ENCODE results near the gene NOTCH2.
"Not testable (repeated sequence)": the region's sequence is repeated elsewhere in the genome, so short reads cannot be mapped to it uniquely, and the experiment has no call there.

Gene NOTCH2

DNA sequence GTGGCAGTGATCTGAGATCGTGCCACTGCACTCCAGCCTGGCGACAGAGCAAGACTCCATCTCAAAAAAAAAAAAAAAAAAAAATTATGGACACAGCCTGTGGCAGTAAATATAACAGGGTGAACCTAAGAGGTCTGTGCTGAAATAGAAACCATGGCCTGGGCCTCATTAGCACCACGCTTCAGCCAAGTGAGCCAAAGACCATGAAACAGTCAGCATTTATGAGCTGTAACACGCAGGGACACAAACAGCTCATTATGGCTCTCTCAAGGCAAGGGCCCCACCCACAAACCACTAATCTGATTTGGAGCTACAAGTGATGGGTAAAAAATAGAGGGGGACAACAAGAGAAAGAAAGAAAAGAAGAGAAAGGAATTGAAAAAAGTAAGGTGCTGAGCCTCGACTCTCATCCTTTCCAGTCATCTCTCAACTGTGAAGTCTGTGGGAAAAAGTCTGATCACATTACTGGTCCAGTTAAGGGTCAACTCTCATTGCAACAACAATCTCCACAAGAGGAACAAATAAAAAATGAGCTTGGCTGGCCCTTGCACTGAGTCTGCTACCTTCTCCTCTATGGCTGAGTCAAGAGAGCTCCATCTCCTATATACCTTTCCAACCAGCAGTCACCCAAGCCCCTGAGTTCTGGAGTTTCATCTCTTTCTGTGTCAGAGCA is 93.7 kb downstream of the NOTCH2 start:
- in situ Hi-C loops (cut with HindIII; ENCODE audit: low sequenced_read_pairs) = not testable (repeated sequence)

DNA sequence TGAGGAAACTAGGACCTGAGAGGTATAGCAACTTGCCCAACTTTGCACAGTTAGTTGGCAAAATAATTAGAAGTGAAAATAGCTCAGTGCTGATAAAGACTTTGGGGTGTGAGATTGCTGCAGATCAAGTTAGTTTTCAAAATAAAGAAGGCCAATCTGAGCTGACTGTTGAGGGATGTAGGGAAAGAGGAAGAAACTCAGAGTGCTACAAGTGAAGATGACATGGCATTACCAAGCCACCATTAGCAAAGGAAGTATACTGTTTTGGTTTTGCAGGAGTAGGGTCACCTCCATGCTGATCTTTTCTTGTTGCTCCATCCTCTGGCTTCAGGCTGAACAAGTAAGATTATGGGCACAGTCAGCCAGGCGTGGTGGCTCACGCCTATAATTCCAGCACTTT is 94.5 kb downstream of the NOTCH2 start:
- in situ Hi-C loops (cut with HindIII; ENCODE audit: low sequenced_read_pairs) = no loop called here

DNA sequence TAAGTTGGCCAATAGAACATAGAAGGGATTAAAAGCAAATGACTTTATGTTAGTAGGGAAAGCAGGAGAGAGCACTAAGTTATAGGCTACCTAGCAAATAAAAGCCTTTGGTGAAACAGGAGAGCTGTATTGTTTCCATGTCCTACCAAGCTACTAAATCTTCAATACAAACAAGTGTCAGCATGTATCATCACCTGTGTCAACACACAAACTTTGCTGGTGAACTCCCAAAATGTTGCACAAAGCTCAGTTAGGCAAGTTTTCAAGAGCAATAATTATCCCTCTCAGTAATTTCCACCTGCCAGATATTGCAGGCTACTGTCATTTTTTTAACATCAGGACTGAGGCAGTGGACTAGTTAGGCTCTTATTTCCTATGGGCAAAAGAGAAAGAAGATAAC is 95.4 kb downstream of the NOTCH2 start:
- in situ Hi-C loops (cut with HindIII; ENCODE audit: low sequenced_read_pairs) = no loop called here

DNA sequence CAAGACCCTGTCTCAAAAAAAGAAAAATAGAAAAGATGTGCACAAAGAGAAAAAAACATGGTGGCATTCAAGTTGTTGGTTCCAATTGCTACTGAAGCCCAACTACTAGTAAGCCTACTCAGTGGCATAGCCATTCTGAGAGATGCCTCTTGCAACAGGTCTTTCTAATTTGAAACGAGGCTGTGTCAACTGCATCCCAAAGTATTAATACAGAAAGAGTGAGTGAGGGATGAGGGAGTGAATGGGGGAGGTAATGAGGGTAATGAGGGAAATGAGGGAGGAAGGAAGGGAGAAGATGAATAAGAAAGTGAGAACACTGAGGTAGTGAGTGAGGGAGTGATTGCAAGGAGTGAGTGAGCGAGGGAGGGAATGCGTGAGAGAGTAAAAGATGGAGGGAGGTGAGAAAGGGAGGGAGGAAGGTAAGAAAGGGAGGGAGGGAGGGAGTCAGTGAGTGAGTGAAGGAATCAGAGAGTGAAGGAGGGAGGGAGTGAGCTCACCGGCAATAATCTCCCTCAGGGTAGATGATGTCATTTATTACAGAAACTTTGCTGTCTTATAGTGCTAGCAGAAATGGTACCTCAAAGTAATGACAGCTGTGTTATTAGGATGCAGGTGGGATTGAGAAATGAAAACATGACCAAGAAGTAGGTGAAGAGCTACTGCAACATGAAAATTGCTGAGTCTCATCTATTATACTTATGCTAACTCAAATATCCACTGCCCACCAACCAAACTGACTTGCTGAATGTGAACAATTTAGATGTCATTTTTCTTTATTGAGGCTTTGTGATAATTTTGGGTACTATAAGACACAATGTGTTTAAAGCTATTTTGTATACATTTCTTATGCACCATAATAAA is 97.5 kb downstream of the NOTCH2 start:
- in situ Hi-C loops (cut with HindIII; ENCODE audit: low sequenced_read_pairs) = no loop called here

DNA sequence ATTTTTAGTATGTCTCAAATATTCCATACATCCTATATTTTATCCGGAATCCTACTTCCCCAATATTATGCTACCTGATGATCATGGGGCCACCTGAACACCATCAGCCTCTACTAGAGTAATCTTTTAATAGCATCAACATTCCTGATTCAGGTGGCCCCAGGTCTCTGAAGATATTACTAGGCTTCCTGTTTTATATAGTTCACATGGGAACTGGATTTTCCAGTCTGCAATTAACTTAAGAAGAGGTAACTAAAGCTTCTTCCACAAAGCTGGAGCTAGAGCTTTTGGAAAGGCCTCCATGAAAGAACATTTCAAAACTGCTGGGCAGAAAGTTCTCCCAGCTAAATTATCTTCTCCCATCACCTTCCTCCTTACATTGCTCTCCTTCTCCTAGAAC is 100.9 kb downstream of the NOTCH2 start:
- in situ Hi-C loops (cut with HindIII; ENCODE audit: low sequenced_read_pairs) = no loop called here

DNA sequence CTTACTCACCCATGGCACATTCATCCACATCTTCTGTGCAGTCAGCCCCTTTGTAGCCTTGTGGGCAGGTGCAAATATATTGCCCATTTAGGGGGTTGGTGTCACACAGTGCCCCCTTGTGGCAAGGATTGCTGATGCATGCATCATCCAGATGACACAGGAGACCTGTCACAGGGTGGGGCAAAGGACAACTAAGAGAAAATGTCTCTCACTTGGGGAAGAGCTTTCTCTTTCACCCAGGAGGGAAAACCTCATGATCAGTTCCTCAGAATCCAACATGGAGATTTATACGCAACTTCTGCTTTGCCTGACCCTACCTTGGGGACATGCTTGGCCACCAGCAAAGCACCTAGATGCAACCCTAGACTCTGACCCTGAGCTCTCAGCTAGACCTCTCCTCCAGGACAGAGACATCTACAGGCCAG is 101.4 kb downstream of the NOTCH2 start:
- in situ Hi-C loops (cut with HindIII; ENCODE audit: low sequenced_read_pairs) = no loop called here

DNA sequence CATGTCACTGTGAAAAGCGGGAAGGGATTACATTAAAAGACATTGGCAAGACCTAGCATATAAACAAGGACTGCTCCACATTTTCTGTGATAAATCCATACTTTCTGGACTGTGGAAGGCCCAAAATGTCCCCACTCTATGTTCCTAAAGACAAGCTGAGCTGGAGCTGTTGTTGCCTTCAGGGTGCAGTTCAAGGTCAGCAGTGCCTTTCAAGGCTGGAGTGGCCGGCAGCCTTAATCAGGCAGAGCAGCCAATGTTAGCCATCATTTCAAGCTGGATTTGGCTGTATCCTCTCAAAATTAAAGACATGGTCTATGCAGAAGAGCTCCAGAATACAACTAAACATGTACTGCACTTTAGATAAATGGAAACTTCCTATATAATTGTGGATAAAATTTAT is 102.8 kb downstream of the NOTCH2 start:
- in situ Hi-C loops (cut with HindIII; ENCODE audit: low sequenced_read_pairs) = no loop called here

DNA sequence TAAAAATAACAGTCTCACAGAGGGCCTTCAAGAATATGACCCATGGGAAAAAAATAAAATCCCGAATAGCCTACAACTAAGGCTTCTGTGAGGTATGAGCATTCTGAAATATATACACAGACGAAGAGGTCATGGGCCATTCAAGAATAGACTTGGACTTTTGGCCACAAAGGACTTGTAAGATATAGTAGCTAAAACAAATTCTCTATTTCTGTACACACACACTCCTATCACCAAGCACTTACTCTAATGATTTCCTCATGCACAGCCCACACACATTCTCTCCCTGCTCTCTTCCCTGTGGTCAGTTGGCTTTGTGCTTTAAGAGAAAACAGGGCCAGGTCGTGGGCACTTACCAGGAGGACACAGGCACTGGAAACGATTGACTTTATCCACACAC is 103.4 kb downstream of the NOTCH2 start:
- in situ Hi-C loops (cut with HindIII; ENCODE audit: low sequenced_read_pairs) = no loop called here

DNA sequence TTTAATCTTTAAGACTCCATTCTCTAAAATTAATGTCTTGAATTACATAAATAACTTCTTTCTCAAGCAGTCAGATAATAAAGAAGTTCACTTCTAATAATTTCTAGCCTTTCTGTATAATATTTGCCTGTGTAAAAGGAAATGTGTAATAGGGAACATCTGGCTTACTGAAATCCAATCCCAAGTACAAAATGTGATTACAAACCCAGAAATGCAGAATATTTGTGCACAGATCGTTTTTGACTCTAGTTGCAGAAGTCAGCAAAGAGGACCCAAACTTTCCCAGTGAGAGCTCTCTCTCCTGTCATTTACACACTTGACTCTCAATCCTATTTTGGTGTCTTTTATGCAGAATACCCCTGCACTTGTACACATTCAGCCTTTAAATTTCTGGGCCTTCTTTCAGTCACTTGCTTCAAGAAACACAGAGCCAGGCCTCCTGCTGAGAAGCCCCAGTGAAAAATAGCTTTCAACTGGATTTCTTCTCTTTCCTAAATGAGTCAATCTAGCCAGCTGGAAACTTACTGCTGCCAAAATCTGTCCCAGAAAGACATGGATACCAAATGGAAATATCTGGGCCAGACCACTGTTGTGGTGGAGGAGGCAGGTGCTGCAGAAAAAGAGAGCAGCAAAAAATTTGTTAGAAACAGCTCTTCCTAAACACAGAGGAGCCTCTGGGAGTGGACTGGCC is 104.6 kb downstream of the NOTCH2 start:
- in situ Hi-C loops (cut with HindIII; ENCODE audit: low sequenced_read_pairs) = no loop called here

DNA sequence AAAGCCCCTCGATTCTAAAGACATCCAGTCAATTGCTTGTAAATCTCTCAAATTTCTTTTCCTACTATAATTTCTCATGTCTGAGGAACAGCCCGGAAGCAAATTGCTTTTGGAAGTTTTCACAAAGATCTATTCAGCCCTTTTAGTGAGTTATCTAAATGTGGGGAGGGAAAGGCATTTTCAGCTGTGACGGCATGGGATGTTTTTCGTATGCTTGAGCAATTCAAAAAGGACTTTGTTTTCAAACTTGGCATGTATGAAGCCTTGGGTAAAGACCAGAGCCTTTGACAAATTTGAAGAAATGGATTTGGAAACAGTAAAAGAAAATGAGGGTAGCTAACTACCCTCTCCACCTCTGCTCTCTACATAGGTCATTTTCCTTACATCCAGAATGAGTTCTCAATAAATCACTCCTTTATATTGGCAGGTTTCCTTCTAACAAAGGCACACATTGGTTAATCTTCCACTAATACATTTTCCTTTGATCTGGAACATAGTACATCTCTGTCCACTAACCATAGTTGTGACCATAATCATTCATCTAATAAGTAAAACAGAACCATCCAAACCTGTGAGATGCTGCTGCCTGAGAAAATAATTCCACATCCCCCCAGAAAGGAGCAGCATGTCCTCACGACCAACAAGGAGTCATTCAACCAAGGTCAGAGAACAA is 107.0 kb downstream of the NOTCH2 start:
- in situ Hi-C loops (cut with HindIII; ENCODE audit: low sequenced_read_pairs) = no loop called here

DNA sequence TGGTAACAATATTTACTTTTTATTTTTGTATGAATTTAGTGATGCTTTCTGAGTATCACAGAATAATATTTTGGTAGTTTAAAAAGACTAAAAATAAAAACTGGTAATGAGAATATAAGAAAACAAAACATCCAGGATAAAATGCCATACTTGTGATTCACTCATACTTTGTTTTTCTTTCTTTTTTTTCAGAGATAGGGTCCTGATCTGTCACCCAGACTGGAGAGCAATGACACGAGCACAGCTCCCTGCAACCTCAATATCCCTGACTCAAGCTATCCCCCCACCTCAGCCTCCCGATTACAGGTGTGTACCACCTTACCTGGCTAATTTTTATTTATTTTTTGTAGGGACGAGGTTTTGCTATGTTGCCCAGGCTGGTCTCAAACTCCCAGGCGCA is 109.0 kb downstream of the NOTCH2 start:
- in situ Hi-C loops (cut with HindIII; ENCODE audit: low sequenced_read_pairs) = no loop called here

DNA sequence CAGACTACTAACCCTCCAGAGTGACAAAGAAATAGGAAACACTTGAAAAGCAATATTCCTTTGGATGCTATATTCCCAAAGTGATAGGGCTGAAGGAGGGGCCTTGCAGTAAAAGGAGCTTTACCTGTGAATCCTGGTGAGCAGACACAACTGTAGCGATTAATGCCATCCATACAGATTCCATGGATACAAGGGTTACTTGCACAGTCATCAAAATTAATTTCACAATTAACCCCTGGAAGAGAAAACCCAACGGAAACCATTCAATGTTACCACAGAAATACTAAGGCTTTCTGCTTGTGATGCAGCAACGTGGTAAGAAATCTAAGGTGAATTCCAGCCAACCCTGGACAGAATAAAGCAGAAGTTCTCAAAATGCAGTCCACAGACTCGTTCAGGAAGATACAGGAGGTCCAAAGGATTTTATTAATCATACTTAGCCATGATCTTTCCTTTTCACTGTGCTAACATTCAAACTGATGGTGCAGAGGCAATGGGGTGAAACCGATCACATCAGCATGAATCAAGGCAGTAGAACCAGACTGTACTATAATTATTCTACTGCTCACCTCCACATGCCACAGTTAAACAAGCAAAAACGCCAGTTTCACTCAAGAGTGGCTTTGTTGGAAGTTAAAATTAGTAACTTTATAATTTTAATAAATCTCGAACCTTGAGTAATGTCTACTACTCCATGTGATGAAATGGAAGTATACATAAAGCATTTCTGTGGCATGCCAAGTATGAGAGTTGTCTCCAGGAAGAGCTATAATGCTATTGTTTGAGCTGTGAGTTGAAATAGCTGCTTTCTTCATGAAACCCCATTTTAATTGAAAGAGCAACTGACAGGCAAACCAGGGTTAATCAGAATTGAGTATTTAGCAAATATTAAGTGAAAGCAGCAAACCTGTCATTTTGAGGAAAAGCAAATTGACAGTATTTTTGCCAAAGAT is 109.9 kb downstream of the NOTCH2 start:
- in situ Hi-C loops (cut with HindIII; ENCODE audit: low sequenced_read_pairs) = no loop called here

DNA sequence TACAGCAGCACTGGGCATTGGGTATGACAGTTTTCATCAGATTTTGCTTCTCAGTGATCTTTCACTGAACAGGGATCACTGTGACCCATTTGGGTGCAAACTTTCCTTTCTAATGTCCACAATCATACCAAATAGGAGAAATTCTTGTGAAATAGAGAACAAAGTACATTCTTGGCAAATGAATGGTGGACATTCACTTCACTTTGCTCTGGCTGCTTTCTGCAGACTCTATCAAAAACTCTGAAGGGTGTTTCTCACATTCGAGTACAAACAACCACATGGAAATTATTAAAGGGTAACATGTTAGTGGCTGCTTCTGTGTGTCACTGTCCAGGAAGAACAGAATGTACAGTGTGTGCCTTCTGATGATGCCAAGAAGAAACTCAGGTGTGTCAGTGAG is 111.2 kb downstream of the NOTCH2 start:
- in situ Hi-C loops (cut with HindIII; ENCODE audit: low sequenced_read_pairs) = no loop called here

DNA sequence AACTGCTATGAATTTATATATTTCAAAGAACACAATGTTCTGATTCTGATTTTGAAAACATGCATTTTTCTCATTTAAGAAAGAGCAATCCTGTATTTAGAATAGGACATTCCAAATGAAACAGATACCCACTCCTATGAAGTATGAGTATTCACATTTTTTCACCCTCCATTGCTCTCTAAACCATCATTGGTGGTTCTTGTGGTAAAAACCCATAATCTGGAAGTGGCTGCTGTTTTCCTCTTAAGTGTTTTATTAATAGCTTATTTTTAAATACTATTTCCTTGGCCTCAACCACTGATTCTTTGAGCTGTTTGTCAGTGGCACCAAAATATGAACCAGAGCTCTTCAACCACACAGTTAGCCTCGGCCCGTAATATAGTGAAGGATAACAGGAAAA is 113.2 kb downstream of the NOTCH2 start:
- in situ Hi-C loops (cut with HindIII; ENCODE audit: low sequenced_read_pairs) = no loop called here

DNA sequence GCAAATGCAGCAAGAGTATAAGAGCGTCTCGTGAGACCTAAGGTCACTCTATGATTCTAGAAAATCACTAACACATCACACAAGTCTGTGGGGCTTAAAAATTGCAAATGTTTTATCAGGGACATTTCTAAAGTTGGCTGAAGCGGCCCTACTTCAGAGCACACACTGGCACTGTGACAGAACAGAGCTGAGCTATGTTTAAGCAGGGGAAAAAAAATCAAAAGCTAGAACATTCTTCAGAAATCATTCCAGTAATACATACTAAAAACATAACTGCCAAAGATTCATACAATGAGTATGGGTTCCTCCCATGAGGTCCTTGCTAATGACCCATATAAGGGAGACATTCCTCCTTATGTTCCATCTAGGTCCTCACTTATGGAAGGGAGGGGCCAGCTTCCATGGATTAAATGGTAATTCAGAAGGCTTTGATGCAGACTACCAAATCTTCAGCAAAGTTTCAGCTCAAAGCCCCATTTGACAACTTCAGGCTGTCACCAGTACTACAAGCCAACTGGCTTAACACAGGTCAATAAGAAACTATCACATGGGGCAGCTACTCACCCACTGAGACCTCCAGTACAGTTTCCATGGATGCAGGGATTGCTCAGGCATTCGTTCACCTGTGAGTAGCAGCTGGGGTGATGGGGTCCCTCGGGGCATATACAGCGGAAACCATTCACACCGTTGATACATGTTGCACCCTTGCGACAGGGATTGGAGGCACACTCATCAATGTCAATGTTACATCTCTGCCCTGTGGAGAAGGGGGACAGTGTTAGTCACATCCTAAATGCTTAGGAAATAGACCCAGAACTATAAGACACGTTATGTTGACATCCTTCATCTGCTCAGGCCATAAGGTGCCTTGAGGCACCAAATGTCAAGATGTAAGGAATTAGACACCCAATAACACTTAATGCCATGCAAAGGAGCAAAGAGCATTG is 114.7 kb downstream of the NOTCH2 start:
- in situ Hi-C loops (cut with HindIII; ENCODE audit: low sequenced_read_pairs) = no loop called here

DNA sequence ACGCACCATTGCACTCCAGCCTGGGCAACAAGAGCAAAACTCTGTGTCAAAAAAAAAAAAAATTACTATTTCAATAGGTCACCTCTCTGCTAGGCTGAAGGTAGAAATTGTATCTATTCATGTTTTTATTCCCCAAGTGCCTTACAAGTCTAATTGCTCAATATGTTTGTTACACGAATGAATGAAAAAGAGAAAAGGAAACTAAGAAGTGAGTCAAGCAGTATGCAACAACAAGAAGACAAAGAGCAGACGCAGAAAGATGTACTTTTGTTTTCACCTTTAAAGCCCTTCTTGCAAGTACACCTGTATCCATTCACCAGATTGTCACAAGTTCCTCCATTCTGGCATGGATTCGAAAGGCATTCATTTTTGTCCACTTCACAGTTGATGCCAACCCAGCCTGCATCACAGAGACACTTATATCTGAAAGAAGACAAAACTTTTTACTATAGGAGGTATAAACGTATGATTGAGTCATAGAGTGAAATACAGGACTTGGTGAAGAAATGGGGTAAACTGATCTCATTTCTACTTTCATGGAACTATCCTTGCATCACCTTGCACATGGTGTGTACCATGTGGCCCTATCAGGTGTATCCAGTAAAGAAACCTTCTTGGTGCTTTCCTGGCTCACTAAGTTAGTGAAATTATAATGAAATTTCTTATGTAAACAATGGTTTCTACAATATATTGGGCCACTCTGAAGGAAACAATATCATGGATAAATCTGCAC is 116.0 kb downstream of the NOTCH2 start:
- in situ Hi-C loops (cut with HindIII; ENCODE audit: low sequenced_read_pairs) = no loop called here

DNA sequence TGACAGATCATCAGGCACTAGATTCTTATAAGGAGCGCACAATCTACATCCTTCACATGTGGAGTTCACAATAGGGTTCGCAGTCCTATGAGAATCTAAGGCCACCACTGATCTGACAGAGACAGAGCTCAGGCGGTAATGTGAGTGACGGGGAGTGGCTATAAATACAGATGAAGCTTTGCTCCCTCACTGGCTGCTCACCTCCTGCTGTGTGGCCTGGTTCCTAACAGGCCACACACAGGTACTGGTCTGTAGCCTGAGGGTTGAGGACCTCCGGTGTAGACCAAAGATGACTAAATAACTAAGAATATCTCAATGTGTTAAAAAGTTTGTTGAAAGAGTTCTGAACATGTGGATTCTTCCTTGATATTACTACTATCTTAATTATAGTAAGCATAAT is 117.0 kb downstream of the NOTCH2 start:
- in situ Hi-C loops (cut with HindIII; ENCODE audit: low sequenced_read_pairs) = no loop called here
